ENCODE measurements around the gene SVIL.
"Not testable (repeated sequence)": the region's sequence is repeated elsewhere in the genome, so short reads cannot be mapped to it uniquely, and the experiment has no call there.

Gene SVIL

GRCh38 chr10:29603223-29603896 lies 31.4 kb downstream of the SVIL start:
- DNase-seq (ENCODE audit: low read depth in 2 of 2), result no peak

GRCh38 chr10:29600821-29601220 lies 34.0 kb downstream of the SVIL start:
- no peak for DNase-seq (ENCODE audit: low read depth in 2 of 2)

GRCh38 chr10:29600067-29600466 lies 34.7 kb downstream of the SVIL start:
- DNase-seq (ENCODE audit: low read depth in 2 of 2), result no peak

- no peak for DNase-seq (ENCODE audit: low read depth in 2 of 2)
Observed at GRCh38 chr10:29598851-29599311, 35.9 kb downstream of the SVIL start.

- no peak for DNase-seq (ENCODE audit: low read depth in 2 of 2)
Observed at GRCh38 chr10:29596826-29597225, 37.9 kb downstream of the SVIL start.

- DNase-seq (ENCODE audit: low read depth in 2 of 2), result no peak
Observed at GRCh38 chr10:29596356-29596755, 38.4 kb downstream of the SVIL start.

- DNase-seq (ENCODE audit: low read depth in 2 of 2), result no peak
Observed at GRCh38 chr10:29595636-29596225, 39.0 kb downstream of the SVIL start.

- DNase-seq (ENCODE audit: low read depth in 2 of 2), result no peak
Observed at GRCh38 chr10:29595146-29595545, 39.6 kb downstream of the SVIL start.

GRCh38 chr10:29591651-29591968 lies 43.2 kb downstream of the SVIL start:
- DNase-seq (ENCODE audit: low read depth in 2 of 2), result no peak

- no peak for DNase-seq (ENCODE audit: low read depth in 2 of 2)
Observed at GRCh38 chr10:29590915-29591650, 43.7 kb downstream of the SVIL start.

GRCh38 chr10:29588629-29589421 lies 45.9 kb downstream of the SVIL start:
- no peak for DNase-seq (ENCODE audit: low read depth in 2 of 2)

- DNase-seq (ENCODE audit: low read depth in 2 of 2), result not testable (repeated sequence)
Observed at GRCh38 chr10:29587750-29588628, 46.8 kb downstream of the SVIL start.

GRCh38 chr10:29587102-29587749 lies 47.5 kb downstream of the SVIL start:
- not testable (repeated sequence) for DNase-seq (ENCODE audit: low read depth in 2 of 2)

- DNase-seq (ENCODE audit: low read depth in 2 of 2), result no peak
Observed at GRCh38 chr10:29586509-29586908, 48.3 kb downstream of the SVIL start.

- DNase-seq (ENCODE audit: low read depth in 2 of 2), result no peak
Observed at GRCh38 chr10:29585488-29585976, 49.2 kb downstream of the SVIL start.

GRCh38 chr10:29584436-29584835 lies 50.3 kb downstream of the SVIL start:
- no peak for DNase-seq (ENCODE audit: low read depth in 2 of 2)

- DNase-seq (ENCODE audit: low read depth in 2 of 2), result no peak
Observed at GRCh38 chr10:29583674-29584073, 51.1 kb downstream of the SVIL start.

GRCh38 chr10:29582769-29583168 lies 52.0 kb downstream of the SVIL start:
- not testable (repeated sequence) for DNase-seq (ENCODE audit: low read depth in 2 of 2)

- no peak for DNase-seq (ENCODE audit: low read depth in 2 of 2)
Observed at GRCh38 chr10:29579455-29579970, 55.3 kb downstream of the SVIL start.

- no peak for DNase-seq (ENCODE audit: low read depth in 2 of 2)
Observed at GRCh38 chr10:29578457-29578856, 56.3 kb downstream of the SVIL start.
